SIG-M5 treated with dmso at 0.1 percent for 504 hours (cell line): Measurements from ENCODE around the gene PUM2.
"Not testable (repeated sequence)": the region's sequence is repeated elsewhere in the genome, so short reads cannot be mapped to it uniquely, and the experiment has no call there.

ENCODE experiments used
- DNase-seq: peaks from one replicate; lab custom pipeline; 2025; ENCODE audit not compliant: unreplicated experiment; lab: John Stamatoyannopoulos, UW

The PUM2 gene

GRCh38 chr2:20299113-20299512, 51.5 kb downstream of the PUM2 start:
- DNase-seq = no peak

DNA sequence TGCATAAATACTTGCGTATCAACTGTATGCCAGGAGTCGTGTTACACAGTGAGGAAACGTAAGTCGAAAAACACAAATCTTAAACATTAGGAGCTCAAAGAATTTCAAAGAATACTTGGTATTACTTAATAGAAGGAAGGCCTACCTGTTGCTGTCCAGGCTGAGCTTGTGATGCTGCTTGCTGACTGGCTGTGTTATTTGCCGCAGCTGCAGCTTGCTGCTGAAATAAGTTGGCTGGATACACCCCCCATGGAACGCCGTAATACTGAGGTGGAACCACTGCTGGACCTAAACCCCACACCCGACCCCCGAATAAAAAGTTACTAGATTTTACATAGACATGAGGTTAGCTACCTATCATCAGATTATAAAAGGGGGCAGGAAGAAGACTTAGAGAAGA, 56.4 kb downstream of the PUM2 start:
- DNase-seq = no peak

- DNase-seq = no peak
These were observed 57.7 kb downstream of the PUM2 start for GRCh38 chr2:20292984-20293383.

DNA sequence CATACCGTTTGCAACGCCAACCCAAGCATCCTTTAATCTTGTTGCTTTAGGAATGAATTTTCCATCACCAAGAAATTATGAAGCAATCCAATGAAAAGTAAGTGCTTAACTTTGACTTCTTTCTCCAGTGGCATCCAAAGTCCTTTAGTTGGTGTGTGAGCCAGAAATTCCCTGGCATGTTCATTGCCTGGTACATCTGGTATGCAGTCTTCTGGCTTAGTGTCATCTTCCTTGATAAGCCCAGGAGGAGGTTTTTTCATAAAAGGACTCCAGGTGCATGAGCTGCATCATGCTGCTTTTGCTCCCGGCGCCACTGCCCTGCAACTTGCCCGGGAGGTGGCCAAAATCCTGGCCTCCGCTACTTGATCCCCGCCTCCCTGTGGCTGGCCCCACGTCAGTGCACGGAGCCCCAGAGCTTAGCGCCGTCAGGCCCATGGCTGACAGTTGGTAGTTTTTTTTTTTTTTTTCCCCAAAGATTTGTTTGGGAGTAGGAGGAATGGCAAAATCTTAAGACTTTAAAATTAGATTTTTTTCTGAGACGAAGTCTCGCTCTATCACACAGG, 58.7 kb downstream of the PUM2 start:
- DNase-seq = no peak

DNA sequence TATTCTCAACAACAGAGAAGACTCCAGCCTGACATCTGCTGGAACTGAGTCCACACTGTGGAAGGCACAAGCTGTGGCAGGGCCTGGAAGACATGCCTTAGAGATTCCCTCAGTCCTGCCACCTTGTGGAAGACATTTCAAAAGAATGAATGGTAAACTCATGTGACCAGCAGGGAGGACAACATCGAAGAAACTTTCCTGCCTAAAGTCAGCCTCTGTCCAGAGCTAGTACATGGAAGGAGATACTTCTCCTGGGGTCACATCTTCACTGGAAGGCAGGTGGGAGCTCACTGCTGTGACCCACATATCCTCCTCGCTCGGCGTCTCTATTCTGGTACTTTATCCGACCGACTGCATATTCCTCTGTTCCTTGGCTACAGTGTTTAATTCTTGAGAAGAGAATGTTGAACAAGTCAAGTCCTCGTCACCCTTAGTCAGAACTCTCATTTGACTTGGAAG, 59.5 kb downstream of the PUM2 start:
- peak; percentile 78 for DNase-seq

DNA sequence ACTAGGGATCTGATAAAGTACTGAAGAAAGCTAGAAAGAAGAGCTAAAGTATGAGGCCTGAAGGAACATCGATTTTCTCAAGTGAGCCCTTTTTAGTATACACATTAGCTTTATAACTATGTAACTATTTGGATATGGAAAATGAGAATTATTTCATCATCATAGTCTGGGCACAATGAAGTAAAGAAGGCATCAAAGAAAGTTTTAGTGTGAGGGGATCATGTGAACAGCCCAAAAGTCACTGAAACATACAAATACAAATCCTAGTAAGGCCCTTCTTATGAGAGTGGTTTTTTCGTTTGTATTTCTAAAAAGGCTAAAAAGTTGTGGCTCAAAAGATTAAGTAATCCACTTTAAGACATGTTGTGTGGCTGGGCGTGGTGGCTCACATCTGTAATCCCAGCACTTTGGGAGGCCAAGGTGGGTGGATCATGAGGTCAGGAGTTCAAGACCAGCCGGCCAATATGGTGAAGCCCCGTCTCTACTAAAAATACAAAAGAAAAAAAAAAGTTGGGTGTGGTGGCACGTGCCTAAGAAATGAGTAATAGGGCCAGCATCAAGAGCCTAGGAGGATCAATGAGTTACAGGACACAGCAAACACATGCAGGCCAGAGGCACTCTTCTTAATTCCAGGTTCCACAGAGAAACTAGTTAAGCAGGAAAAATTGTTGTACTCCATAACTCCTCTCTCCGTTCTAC, 61.9 kb downstream of the PUM2 start:
- DNase-seq = no peak

GRCh38 chr2:20282916-20283592, 67.6 kb downstream of the PUM2 start:
- DNase-seq = no peak

DNA sequence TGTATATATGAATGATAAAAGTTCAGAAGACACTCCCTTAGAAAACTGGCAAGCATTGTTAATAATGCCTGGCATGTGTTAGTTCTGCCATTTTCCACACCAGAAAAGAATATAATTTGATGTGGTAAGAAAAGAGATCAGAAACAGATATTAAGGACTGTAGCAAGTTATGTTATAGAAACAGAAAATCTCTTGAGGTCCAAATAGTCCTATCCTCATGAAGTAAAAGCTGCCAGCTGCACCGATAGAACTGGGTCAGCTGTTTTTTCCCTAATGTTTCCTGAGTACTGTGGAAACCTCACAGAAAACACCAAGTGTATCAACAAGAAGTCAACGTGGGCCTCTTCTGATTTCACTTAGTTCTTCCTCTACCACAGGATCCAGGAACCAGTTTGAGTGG, 68.8 kb downstream of the PUM2 start:
- no peak for DNase-seq

GRCh38 chr2:20273042-20273441, 77.6 kb downstream of the PUM2 start:
- no peak for DNase-seq

GRCh38 chr2:20268317-20268716, 82.3 kb downstream of the PUM2 start:
- DNase-seq = not testable (repeated sequence)

DNA sequence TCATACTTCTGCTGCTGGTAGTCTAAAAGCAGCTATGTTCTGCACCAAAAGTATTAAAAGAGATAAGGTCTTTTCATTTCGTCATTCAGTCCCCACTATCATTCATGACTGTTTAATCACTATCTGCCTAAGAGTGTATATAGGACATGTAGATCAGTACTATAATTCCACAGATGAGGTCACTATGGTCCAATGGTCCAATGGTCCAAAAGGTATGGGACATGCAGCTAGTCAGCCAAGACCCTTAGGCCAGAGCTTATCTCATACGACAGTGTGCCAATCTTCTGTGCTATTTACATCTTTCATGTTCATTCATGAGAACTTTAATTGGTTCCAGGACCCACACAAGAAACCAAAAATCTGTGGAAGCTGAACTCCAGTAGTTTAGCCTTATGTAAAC, 83.1 kb downstream of the PUM2 start:
- DNase-seq = no peak

GRCh38 chr2:20264629-20265028, 86.0 kb downstream of the PUM2 start:
- DNase-seq = no peak

- DNase-seq = no peak
These were observed 93.2 kb downstream of the PUM2 start for GRCh38 chr2:20257411-20257810.

- DNase-seq = no peak
These were observed 95.9 kb downstream of the PUM2 start for GRCh38 chr2:20254731-20255130.

- DNase-seq = no peak
These were observed 100.2 kb downstream of the PUM2 start for GRCh38 chr2:20250436-20250835.

DNA sequence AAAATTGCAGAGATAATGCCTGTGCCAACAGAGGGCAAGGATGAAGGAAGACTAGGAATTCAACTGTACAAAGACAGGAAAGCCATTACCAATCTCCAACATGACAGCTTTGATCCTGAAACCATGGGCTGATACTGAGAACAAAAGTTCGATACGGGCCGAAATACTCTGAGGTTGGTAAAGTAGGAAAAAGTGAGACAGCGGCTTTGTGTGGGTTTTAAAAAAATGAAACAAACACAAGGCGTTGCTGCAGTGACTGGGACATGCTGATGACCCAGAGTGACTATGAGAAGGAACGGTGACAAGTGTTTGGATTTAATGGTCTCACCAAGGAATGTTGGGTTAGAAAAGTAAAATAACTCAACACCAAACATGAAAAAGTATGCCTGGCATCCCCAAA, 101.5 kb downstream of the PUM2 start:
- DNase-seq = no peak

GRCh38 chr2:20247084-20247483, 103.6 kb downstream of the PUM2 start:
- DNase-seq = no peak

GRCh38 chr2:20243637-20244036, 107.0 kb downstream of the PUM2 start:
- DNase-seq = not testable (repeated sequence)

GRCh38 chr2:20242727-20243377, 107.8 kb downstream of the PUM2 start:
- no peak for DNase-seq

DNA sequence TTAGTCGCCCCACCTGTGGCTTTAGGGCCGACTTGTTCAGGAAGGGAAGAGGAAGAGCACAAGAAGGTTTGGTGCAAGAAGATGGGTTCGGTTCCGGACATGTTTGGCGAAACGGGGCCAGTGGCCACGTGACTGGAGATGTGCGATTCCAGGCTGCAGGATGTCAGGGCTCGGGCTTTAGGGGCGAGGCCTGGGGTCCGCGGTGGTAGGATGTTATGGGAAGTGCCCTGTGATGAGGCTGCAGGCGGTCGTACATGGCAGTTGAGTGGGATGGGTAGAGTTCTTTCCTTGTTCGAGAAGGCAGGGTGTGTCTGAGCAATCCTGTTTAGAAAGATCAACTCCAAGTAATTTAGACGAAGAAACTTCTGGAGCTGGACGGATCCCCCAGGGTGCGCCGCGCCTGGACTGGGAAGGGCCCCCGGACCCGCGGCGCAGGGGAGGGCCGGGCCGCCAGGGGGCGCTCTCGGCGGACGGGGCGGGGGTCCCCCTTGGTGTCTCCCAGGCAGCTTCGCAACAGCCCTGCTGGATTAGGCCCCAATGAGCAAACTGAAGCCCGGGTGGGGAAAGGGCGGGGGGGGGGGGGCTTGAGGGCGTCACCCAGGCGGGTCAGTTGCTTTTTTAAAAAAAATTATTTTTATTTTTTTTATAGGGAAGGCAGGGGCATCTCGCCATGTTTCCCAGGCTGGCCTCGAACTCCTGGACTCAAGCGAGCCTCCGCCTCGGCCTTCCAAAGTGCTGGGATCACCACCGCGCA, 108.5 kb downstream of the PUM2 start:
- DNase-seq = no peak

DNA sequence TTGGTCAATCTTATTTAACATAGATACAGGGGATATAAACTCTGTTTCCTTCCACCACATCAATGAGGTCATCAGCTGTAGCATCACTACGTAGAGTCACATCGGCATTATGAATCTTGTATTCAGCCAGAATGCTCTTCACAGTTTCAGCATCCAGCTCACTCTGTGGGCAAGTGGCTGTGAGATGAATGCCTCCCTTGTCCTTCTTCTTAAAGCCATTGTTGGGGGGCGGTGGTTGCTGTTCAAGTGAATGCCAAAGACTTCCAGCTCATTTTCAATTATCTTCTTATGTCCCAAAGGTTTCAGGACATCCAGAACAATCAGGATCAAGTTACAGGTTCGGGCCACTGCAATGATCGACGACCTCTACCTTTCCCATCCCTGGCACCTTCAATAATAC, 110.4 kb downstream of the PUM2 start:
- not testable (repeated sequence) for DNase-seq
